Amniotic stem cell (primary cell): ENCODE measurements around the gene TEX19.
"Not testable (repeated sequence)": the region's sequence is repeated elsewhere in the genome, so short reads cannot be mapped to it uniquely, and the experiment has no call there.

Source experiments
- DNase-seq: peaks from one replicate; lab custom pipeline; 2025; lab: John Stamatoyannopoulos, UW

TEX19 gene

DNA sequence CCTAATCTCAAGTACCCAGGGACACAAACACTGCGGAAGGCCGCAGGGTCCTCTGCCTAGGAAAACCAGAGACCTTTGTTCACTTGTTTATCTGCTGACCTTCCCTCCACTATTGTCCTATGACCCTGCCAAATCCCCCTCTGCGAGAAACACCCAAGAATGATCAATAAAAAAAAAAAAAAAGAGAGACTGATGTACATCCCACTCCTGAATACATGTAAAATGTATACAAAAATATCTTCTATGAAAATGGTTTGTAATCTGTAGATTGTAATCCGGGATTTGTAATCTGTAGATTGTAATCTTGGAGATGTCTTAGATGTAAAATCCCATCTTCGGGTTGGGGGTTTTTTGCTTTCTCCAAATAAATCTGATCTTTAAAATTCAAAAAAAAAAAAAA is 18.2 kb downstream of the TEX19 start:
- DNase-seq: not testable (repeated sequence)

DNA sequence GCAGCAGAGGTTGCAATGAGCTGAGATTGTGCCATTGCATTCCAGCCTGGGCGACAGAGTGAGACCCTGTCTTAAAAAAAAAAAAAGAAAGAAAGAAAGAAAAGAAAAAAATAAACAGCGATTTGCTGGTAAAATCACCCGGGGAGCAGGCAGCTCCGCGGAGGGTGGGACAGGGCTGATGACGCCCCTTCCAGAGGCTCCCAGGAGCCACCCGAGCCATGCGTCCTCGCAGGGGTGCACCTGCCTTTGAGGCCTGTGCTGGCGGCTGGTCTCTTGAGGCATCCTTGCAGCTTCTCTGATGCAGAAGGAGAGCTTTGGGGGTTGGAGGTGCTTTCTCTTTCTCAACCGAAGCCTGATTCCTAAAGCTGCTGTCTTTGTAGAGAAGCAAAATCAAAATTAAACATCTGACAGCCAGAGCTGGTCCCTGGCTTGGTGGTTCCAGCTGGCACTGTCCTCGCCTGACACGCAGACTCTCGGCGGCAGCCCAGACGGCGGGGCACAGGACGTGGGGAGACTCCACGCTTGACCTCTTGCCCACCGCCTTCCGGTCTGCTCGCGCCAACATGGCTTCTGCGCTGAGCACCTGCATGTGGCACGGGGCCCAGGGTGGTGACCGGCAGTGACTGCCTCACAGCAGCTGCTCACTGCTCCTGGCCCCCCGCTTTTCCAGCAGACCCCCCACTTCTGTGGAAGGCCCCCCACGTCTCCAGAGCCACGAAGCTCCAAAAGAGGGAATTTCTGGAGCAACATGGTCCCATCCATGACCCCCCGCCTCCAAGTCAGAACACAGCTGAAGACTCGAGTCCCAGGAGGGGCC is 19.1 kb downstream of the TEX19 start:
- no peak for DNase-seq

DNA sequence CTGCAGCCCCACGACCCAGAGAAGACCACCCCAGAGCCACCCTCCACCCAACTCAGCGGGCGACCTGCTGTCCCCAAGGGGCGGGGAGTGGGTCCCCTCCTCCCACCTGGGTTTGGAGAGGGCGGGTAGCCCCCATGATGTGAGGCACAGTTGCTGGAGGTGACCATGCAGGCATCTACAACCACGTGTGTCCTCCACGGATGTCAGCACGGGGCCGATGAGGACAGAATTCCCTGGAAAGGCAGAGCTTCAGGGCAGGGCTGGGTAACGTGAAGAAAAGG is 19.6 kb downstream of the TEX19 start:
- DNase-seq: no peak

DNA sequence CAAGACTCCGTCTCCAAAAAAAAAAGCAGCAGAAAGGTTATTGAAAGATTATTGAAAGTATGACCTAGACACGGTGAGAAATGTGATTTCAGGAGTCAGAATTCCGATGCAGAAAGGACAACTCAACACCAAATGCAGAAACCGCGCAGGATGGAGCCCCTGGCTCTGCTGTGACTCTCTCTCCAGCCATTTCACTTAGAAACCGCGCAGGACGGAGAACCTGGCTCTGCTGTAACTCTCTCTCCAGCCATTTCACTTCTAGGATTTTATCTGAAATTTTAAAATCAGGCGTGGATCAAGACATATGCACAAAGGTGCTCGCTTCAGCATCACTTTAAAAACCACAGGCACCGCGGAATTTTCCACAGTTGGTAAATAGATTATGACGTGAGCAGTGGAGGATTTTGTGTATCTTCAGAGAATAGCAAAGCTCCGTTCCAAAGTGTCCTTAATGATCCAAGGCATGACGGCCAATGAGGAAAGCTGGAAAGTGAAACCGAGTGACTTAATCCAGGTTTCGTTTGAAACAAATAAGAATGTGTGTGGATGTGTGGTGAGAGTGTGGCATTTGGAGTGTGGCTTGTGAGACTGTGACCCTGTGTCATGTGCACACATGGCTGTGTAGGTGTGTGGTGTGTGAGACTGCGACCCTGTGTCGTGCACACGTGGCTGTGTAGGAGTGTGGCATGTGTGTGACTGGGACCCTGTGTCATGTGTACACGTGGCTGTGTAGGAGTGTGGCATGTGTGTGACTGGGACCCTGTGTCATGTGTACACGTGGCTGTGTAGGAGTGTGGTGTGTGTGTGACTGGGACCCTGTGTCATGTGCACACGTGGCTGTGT is 22.0 kb downstream of the TEX19 start:
- DNase-seq: no peak

DNA sequence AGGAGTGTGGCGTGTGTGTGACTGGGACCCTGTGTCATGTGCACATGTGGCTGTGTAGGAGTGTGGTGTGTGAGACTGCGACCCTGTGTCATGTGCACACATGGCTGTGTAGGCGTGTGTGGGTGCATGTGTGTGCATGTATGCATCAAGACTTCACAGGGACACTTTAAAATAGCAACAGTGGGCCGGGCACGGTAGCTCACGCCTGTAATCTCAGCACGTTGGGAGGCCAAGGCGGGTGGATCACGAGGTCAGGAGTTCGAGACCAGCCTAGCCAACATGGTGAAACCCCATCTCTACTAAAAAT is 22.6 kb downstream of the TEX19 start:
- not testable (repeated sequence) for DNase-seq

DNA sequence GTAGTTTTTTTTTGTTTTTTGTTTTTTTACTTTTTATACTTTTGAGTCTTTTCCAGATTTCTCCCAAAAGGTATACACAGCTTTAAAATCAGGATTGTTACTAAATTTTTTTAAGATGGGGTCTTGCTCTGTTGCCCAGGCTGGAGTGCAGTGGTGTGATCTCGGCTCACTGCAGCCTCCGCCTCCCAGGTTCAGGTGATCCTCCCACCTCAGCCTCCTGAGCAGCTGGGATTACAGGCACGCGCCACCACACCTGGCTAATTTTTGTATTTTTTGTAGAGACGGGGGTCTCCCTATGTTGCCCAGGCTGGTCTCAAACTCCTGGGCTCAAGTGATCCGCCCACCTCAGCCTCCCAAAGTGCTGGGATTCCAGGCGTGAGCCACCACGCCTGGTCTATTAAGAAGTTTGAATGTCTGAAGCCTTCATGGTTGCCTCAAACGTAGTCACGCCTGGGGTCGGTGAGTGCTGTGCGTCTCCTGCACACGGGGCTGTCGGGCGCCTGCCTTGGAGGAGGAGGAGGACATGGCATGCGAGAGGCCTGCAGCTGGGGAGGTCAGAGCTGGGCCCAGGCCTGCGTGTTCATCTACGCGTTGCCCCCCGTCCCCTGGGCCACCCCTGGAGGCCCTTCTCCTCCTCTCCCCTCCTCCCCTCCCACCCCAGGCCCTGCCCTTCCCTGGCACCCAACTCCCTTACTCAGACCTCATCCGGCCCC is 23.3 kb downstream of the TEX19 start:
- not testable (repeated sequence) for DNase-seq

DNA sequence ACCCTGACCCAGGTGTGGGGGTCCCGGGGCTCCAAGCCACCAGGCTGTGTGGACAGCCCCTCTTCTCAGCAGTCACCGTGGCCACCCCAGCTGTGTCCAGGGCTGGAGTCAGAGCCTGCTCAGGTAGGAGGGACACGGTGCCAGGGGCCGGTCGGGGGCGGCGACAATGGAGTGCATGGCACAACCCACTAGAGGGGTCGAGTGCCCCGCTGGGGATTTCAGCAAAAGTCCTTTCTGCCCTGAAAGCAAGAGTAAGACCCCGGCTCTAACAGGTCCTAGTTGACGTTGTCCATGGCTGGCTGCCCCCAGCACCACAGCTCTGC is 23.8 kb downstream of the TEX19 start:
- no peak for DNase-seq

DNA sequence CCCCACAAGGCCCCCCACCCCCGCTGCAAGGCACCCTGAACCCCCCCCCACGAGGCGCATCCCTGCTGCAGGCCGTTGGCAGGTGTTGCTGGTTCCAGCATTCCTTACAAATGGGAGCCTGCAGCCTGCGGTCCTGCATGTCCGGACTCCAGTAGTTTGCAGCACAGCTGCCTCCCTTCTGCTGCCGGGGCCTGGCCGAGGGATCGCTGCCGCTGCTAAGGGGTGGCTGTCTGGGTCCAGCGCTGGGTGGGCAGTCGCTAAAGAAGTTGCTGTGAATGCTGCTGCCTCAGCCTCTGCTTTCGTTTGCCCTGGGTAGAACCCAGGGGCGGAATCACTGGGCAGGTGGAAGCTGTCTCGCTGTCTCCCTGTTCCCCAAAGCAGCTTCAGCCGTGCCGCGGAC is 24.4 kb downstream of the TEX19 start:
- no peak for DNase-seq

DNA sequence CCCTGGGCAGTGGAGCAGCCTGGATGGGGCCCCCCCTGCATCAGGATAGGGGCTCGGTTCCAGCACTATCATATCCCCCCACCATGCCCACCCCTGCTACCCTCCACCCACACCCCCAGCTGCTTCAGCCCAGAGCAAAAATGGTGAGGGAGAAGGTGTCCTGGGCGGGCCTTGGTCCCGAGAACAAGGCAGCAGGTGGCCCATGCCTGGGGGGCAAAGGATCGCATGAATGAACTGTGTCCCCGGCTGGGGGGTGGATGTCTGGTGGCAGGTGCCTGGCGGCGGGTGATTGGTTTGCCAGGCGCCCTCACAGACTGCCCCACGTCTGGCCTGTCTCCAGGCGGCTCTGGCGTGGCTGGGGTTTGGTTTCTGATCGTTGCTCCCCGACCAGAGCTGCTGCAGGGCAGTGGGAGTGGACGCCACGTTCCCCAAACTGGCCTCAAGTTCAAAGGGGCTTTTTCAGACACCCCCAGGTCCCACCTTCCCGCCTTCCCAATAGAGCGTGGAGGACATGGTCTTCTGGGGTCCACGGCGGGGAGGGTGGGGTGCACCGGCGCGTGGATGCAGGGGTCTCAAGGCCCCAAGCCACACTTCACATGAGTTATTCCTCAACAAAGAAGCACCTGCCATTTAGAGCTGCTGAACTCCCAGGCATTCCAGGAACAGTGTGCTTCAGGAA is 25.1 kb downstream of the TEX19 start:
- no peak for DNase-seq

DNA sequence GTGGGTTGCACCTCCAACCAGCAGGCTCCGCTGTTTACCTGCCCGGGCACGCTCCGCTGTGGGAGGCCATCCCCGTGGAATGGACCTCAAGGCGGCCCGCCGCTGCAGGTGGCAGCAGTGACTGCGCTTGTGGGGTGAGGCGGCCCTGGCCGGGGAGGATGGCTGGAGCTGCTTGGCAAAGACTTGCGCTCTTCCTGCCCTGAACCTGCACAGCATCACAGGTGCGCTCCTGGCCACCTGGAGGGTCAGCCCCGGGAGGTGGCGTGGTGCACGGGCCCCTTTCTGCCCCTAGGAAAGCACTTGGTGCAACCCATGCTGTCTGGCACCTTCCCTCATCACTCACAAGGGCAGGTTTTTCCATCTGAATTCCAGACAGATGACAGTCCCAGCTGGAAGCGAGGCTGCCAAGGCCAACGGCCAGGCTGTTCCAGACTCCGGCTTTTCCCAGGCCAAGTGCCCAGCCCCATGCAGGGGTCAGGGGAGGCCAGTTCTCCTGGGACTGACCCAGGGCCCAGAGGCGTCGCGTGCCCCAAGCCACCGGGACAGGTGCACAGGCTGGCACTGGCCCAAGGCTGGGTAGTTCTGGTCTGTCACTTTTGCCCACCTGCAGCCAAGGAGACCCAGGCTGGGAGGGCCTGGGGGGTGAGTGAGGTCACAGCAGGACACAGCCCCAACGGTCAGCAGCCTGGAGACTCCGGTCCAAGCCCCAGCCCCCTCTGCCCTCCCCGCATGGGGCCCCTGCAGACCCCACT is 25.9 kb downstream of the TEX19 start:
- no peak for DNase-seq

DNA sequence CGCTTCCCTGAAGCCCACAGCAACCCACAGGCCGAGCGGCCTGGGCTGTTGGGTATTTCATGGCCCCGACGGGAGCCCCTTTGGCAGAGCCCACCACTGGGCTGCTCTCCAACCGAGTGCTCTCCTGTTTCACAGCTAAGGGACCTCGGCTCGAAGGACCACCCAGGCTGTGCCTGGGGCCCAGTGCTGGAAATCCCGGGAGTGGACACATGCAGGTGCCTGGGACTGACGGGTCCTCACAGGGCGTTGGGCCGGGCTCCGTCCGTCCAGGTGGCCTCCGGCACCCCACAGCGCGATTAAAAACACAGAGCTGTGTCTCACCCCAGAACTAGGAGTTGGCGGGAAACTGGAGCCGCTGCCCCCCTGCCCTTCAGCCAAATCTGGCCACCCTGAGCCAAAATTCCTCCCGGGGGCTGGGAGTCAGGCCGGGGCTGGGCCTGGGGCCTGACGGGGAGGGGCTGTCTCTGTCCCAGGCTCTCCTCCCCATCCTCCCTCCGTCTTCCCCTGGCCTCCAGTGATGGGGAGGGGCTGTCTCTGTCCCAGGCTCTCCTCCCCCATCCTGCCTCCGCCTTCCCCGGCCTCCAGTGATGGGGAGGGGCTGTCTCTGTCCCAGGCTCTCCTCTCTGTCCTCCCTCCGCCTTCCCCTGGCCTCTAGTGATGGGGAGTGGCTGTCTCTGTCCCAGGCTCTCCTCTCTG is 26.7 kb downstream of the TEX19 start:
- no peak for DNase-seq

DNA sequence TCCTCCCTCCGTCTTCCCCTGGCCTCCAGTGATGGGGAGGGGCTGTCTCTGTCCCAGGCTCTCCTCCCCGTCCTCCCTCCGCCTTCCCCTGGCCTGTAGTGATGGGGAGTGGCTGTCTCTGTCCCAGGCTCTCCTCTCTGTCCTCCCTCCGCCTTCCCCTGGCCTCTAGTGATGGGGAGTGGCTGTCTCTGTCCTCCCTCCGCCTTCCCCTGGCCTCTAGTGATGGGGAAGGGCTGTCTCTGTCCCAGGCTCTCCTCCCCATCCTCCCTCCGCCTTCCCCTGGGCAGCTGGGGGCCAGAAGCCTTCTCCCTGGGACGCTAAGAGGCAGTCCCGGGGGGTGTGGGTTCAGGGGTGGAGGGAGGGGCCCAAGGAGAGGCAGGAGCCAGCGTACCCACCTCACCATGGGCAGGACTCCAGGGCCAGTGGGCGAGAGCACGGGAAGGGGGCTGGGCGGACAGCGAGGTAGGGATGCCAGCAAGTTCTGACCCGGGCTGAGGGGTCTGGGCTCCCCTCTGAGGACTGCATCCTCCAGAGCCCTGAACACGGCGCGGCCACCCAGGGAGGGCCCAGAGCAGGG is 27.3 kb downstream of the TEX19 start:
- no peak for DNase-seq

DNA sequence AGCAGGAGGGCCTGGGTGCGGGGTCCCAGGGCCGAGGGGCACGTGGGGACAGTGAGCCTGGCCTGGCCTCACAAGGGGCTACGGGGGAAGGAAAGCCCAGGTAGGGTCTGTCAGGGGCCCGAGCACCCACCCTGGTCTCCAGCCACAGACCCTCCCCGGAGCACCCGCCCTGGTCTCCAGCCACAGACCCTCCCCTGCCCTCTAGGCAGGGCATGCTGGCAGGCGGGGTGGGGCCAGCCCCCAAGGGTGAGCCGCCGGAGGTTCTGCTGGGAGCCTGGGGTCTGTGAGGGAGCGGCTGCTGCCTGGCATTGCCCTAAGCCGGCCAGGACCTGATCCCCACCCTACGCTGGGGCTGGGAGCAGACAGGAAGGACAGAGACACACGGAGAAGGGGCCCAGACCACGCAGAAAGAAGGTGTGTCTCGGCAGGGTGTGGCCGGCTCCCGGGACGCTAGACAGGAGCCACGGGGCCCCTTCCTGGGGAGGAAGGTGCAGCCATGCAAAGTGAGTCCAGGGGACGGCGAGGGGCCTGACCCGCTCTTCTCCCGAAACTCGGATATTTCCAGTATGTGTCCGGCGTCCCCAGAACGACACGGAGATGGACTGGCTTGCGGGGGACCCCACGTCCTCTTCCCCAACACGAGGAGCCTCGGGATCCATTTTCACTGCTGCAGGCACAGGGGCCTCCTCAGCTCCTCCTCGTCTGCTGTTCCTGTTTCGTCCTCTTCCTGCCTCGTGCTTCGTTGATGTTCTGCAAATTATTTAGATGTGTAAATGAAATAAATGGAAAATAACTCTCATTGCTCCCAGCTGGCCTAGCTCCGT is 28.0 kb downstream of the TEX19 start:
- no peak for DNase-seq

DNA sequence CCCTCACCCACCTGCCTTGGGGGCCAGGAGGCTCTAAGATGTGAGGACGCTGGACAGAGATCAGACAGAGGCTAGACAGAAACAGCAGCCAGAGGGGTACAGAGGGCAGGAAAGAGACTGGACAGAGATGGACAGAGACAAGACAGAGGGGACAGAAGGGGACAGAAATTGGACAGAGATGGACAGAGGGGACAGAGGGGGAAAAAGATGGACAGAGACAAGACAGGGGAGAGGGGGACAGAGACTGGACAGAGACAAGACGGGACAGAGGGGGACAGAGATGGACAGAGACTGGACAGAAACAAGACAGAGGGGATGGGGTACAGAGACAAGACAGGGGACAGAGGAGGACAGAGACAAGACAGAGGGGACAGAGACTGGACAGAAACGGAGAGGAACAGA is 28.7 kb downstream of the TEX19 start:
- DNase-seq: no peak

DNA sequence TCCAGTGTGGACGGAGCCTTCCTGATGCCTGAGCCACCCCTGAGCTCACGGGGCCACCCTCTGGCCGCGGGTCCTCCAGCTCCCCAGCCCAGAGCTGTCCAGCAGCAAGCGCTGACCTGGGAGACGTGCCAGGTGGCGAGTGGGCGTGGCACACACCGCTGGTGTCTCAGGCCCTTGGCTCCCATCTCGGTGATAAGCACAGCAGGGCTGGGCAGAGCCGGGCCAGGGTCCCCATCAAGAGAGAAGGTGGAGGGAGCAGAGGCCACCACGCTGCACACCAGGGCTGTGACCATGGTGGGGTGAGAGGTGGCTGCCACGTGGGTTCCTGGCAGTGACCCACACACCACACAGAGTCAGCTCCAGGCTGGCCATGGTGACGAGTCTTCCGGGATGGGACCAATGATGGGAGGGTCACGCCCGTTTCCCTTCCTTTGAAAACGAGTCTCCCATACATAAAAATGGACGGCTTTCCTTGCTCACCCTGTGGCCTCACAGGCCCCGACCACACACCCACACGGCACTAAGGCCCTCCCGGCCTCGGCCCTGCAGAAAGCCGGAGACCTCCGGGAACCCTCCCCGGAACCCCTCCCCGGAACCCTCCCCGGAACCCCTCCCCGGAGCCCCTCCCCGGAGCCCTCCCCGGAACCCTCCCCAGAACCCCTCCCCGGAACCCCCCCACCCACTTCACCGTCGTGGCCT is 29.3 kb downstream of the TEX19 start:
- no peak for DNase-seq

DNA sequence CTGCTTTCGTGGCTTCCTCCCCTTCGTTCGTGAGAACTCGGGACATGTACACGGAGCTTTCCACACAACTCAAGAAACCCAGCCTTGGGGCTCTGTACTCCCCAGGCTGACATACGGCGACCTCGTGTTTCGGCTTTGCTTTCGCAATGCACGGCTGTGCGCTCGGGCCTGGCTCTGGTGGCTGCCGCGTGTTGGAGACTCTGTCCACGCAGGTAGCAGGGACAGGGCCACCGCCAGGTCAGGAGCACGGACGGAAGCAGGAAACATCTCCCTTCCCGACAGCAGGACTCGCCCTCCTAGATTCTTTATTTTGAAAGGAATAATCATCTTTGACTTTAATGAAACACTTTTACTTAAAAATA is 29.9 kb downstream of the TEX19 start:
- DNase-seq: no peak

DNA sequence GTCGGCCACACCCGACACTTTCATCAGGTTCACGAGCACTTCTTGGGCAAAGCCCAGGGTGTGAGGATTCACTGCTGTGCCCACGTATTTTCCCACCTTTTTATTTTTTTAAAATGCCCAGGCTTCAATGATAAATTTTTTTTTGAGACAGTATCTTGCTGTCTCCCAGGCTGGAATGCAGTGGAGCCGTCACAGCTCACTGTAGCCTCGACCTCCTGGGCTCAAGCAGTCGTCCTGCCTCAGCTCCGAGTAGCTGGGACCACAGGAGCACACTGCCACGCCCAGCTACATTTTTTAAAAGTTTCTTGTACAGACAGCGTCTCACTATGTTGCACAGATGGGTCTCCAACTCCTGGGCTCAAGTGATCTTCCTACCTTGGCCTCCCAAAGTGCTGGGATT is 30.3 kb downstream of the TEX19 start:
- DNase-seq: no peak

DNA sequence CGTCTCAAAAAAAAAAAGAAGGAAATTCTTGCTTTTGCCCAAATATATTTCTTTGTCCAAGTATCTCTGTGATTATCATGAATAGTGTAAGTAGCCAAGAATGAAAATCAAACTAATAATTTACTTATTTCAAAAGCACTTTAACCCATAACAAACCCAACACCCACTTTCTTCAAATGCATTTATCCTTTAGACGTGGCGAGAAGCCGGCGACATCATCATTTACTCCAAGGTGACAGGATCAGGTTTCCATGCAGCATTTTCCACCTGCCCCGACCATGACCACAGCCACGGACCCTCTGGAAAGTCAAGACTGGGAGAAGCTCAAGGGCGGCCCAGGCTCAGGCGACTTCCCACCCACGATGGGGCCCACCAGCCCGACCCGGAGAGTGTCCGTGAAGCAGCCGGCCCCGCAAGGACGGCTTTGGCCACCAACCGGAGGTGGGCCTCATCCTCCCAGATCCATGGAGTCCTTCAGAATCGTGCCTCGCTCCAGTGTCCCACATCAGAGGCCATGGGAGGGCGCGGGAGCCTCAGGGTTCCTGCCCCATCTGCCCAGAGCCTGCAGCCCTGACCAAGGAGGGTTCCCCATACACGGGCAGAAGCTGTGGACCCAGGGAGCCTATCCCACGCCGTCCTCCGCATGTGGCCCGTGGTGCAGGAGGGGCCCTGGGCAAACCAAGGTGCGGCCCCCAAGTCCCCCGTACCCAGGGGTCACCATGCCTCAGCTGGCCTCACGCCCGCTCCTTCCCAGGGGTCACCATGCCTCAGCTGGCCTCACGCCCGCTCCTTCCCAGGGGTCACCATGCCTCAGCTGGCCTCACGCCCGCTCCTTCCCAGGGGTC is 31.2 kb downstream of the TEX19 start:
- DNase-seq: no peak
